NAMALWA (cell line): ENCODE results near the gene BID.

ENCODE experiments used
- DNase-seq: peaks from one replicate; pipeline ENCODE4 v3.0.0-alpha.2; 2015; ENCODE audit warnings: low spot score

Gene BID

DNA sequence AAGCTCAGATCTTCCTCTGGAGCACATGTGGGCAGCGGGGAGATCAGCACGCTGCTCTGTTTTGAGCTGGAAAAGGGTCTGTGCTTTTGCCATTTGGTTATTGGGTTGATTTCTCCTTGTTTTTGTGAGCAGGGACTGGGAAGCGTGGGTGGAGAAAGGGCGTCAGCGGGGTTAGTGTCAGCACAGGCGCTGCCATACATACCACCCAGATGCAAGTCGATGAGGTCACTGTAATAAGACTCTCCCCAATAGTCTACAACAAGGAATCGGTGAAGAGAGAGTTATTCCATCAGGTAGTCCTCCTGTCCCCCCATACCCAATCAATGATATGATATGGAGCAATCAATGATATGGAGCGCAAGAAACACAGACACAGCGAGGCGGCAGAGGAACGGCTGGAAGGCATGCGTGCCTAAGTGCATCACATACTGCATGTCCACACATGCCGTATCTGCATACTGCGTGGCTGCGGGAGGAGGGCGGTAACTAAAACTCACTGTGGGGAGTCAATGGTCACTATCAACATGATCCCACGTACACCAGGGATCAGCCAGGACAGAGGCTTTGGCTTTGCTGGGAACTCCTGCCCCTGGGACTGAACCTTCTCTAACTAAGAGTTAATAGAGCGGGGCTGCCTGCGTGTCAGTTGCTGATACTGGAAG lies 29.5 kb upstream of the BID start:
- DNase-seq: no peak

DNA sequence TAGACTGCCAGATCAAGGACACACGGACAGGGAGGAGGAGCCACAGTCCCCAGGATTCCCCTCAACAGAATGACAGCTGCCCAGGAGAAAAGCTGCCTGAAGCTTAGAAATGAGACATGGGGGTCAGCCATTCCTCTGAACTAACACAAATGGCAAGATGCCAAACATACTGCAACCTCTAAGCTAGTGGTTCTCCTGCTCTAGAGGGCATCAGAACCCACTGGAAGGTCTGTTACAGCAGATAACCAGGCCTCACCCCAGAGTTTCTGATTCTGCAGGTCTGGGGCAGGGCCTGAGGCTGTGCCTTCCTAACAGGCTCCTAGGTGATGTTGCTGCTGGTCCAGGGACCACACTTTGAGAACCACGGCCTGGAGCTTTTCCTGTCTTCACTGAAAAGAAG lies 28.6 kb upstream of the BID start:
- DNase-seq: no peak

DNA sequence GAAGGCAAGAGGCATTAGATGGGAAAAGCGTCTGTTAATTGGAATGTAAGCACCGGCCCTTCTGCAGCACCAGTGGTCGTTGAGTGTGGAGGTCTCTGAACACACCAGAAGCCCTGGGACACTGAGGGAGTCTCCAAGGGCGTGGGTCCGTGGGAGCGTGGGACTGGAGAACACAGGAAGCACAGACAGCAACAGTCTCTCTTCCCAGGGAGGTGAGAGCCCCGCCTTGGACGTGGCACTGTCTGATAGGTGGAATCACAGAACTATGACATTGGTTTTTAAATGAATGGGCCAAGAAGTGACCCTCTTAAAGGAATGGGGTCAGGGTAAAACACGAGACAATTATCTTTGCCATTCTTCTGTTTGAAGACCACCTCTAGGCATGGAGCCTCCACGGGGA lies 28.1 kb upstream of the BID start:
- no peak for DNase-seq

DNA sequence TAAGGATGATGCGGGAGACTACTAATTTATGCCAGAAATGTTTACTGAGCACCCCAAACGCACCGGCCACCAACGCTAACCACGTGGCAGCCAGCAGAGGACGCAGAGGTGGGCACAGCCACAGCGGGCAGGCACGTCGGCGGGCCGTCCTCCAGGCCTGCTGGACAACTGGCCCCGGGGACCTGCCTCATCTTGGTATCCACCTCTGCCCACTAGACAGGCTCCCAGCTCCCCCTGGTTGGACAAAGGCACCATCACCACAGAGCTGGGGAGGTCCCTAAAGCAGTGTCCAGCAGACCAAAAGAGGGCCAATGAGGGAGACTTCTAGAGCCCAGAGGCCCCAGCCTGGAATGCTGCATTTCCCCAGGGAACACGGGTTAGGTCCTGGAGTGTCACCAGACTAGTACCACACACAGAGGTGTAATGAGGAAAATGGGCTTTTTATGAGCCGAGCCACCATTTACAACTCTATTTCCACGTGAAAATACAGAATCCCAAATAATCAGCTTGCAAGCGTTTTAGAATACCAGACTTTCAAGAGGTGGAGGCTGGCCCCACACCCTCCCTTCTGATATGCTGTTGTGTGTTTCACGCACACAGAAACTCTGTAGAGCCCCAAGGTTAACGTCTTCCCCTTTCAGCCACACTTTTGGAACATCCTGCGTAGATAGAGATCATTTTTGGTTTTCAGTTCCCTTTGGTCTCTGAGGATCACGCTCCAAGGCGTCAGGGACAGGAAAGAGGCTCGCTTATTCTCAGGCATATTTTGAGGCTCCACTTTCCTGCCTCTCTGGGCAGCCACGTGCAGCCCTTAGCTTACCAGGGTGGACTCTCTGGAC lies 23.7 kb upstream of the BID start:
- peak; percentile 42 for DNase-seq

DNA sequence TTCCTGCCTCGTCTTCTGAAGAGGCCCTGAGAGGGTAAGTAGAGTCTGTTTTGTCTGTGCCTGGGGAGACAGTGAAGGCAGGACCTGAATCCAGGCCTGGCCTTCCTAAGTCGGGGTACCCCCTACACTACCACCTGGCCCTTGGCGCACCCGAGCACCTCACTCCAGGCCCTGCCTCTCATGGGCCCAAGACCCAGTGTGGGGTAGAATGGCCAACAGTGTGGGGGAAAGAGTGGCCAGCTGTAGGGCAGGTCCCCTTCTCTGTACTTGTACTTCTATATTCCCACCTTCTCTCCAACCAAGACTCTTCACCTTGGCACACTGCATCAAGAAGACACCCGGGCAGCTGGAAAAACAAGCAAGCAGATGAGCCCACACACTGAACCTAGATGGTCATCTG lies 22.4 kb upstream of the BID start:
- DNase-seq: no peak

DNA sequence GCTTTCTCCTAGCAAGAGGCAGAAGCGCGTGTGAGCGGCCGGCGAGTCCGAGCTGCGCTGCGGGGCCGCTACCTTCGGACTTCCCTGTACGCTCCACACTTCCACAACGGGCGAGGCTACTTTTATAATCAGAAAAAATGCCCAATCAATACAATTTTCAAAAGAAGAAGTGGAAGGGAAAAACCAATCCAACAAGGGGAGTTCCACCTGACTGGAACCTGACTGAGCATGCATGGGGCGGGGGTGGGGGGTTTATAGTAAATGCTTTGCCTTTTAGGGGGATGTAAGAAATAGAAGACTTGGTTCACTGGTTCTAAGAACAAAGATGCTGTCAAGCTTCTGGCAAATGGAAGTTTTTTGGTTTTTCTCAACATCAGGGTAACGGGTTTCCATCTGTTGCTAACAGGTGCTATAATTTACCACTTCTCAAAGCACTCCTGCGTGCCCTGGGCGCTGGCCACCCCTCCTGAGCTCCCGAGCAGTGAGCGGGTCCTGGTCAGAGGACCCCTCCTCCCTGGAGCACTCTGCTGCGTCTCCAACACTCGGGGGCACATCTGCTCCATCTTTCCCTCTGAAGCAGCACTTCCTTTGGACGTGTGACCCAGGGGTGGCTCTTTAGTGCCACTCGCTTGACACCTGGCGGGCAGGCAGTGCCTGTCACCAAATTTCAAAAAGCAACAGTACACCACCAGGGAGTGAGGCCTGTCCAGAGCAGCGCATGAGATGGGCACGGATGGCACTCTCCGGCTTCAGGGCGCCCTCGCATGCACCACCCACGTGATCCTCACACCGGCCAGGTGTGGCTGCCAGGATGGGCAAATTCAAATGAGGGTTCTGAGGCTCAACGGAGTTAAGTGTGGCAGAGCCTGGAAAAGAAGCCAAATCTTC lies 21.6 kb upstream of the BID start:
- DNase-seq: no peak

DNA sequence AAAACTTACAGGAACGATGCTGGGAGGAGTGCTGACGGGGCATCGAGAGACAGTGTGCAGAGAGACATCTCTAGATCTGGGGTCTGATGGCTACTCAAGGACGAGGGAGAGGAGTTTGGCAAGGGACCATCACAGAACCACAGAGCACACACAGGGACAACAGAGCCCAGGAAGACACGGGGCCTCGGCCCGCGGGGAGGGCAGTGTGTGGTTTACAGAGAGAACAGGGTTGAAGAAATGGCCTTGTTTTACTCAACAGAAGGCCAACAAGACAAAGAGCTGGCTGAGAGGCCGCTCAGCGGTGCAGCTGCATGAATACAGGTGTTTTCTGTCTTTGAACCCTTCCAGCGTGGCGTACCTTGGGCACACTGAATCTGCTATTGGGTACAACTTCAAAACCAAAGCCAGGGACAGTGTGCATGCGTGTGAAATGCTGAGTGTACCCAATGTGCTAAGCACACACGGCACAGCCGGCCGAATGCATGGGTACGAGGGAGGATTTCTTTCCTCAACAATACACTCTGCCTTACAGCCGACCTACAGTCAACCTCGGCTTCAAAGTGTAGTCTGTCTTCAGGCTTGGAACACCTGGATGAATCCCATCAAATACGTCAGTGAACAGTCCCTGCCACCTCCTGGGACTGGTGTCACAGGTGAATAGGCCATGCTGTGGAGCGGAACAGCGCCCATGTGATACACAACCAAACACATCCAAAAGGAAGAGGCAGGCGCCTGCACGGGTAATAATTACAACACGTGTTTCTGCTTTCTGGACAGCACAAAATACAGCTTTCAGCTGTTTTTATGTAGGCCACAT lies 20.7 kb upstream of the BID start:
- no peak for DNase-seq

DNA sequence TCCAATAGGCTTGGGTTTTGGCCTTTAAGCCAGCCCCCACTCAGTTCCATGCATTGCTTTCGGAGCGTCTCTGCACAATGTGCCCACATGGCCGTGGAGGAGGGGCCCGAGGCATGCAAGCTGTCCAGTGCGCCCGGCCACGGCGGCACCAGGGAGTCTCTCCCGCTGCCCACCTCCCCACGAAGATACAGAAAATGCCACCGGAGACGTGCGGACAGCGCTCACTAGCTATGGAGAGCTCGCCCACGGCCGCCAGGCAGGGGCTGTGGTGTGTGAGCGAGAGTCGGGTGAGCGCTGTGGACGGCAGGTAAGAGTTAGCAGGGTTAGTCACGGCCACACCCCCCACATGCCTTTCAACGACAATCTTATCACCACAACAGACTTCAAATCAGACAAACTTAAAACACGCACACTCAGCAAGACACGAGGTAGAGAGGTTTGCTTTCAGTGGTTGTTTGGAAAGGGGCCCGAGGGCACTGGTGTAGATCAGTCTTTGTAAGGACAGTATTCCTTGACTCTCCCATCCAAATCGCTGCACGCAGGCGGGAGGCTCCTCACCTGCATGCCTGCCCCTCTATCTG lies 18.7 kb upstream of the BID start:
- no peak for DNase-seq

DNA sequence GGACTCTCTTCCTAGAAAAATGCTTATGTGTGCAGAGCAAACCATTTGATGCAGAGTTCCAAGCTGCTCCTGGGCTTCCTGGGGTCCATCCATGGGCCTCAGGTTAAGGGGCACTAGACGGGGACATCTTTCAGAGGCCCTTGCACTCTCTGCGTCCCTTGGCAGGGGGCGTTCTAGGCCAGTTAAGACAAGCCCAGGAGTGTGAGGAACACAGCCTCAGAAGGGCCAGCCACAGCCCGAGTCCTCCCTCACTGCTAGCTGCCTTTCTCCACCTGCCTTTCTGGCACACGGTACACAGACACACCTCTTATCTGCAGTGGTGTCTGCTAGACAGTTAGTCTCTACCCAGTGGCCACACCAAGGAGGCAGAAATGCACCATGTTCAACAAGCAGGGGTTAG lies 18.0 kb upstream of the BID start:
- DNase-seq: no peak

DNA sequence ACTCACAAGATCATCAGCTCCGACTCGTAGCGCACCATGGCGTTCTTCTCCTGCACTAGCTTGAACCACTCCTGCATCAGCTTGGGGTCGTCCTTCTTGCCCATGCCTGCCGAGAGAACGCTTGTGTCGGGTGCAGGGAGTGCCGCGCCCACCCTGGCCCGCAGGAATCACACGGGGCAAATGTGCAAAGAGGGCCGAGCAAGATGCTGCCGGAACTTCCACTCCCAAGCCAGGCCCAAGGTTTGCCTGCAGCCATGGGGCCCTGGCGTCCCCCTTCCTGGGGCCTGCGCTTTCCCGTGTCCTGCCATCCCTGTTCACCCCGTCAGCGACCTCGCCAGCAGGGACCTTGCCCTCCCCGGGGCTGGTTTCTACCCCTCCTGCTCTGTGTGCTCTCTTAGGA lies 16.9 kb upstream of the BID start:
- DNase-seq: no peak

DNA sequence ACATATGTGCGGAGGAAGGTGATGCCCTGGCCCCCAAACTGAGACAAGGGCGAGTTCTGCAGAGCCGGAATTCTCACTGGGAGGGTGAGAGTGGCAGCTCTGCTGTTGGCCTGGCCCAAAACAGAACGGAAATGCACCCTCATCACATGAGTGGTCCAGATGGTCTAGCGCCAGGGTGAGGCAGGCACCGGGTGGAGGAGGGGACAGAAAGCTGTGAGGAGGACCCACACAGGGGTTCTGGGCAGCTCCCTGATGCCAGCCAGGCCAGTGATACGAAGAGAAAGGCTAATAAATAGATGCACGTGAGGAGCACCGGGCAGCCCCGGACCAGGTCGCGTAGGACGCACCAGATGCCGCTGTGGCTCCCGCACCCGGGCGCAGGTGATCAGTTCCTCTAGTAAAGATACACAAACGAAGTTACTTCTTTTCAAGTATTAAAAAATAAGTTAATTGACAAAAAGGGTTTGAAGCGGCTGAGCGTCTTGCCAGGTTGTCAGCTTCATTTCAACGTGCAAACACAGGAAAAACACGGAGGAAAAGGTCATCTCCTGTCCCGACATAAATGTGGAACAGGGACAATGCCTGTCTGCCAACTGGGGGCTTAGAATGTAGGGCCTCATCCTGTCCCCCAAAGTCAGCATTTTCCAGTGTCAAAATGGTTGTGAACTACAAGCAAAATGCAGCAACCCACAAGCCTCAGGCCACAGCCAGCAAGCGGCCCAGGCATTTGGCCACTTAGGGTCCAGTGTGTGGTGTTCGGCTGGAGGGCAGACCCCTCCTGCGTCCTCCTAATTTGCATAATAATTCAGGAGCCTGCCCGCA lies 15.3 kb upstream of the BID start:
- DNase-seq: no peak

DNA sequence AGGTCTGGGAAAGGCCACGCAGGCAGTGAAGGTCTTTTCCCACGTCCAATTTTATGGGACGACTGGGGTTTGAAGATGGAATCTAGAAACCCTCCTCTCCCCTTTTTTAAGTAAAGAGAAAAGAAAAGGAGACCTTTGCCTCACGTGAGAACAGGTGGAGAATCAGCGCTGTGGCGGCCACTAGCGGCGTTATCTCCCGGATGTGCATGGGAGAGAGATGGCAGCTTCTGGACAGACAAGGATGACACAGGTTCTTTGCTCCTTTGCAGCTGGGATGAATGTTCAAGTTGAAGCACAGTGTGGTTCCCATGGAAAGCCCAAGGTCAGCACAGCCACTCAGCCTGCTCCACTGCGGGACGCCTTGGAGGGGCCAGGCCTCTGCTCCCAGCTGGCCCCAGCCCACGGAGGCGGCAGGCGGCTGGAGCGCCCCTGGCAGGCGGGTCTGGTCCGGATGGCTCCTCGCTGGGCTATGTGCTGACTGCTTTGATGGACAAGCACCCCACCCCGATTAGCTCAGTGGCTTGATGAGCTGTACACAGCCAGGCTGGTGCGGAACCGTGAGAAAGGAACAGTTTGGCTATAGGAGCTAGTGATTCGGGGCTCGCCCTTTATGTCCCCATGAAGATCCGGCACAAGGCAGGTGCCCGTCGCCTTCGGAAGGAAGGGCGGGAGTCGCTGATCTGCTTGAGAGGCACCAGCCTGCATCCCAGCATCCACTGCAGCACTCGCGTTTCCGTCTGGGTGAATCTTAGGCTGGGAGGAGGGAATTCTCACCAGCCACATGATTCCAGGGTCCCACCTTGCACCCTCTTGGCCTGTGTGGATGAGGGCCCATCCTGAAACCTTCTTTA lies 14.5 kb upstream of the BID start:
- no peak for DNase-seq

DNA sequence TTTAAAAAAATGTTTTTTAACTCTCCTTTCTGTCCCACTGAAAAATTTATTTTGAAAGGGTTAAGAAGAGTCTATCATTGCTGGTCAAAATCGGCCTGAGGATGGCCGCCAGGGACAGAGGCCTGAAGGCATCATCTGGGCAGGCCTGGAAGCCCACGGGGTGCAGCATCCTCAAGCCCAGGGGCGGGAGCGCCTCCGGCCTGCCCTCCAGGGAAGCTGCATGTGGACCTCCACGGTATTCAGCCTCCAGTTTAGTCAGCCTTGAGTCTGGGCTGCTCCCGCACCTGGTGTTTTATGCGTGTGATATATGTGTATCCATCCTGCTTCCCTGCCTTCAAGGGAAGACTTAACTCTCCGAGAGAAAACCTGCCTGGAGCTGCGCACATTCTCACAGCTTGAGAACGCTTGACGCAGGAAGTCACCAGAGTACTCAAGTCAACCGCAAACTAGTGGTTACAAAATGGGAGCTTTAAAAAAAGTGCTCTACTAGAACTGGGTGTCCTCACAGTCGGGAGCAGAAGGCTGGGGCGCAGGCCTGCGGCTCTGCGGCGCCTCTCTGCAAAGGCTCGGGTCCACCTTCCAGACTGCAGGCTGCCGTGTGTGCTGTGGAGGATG lies 13.6 kb upstream of the BID start:
- DNase-seq: no peak

DNA sequence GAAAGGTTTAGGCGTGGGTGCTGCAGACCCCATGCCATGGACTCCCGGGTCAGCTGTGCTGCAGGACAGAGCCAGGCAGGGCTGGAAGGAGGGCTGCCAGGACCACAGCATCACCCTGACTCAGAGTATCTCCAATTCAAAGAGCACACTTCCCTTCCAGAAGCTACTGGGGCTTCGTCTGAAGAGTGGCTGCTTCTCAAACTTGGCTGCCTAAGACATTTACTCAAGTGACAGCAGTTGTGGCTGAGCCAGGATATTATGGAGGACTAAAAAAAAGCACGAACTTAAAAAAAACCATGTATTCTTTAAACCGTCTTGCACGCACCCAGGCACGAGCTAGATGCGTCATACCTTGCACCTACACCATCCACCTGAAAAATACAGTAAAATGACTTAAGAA lies 13.0 kb upstream of the BID start:
- DNase-seq: no peak

DNA sequence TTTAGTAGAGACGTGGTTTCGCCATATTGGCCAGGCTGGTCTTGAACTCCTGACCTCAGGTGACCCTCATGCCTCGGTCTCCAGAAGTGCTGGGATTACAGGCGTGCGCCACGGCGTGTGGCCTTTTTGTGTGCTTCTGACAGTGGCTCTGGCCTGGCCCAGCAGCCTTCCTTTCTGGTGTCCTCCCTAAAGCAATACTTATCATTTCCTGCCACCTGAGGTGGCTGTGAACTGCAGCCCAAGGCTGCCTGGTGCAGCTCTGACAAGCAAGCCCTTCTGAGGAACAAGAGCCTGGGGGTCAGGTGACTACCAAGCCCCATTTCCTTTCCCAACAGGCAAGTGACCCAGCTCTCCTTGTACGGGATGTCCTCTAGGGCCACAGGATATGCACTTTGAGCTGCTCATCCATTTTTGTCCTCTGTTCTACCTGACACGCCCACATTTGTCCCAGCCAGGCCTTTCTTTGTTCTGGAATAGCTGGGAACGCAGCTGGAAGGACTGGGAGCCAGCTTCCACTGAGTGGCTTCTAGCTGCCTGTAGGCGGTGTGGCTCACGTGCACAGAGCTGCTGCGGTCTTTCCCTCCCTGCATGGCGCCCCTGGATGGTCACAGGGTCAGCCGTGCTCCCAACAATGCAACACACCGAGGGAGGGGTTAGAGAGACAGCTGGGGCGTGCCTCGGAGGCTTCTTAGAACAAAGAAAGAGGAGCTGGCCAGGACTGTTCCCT lies 12.3 kb upstream of the BID start:
- DNase-seq: no peak

DNA sequence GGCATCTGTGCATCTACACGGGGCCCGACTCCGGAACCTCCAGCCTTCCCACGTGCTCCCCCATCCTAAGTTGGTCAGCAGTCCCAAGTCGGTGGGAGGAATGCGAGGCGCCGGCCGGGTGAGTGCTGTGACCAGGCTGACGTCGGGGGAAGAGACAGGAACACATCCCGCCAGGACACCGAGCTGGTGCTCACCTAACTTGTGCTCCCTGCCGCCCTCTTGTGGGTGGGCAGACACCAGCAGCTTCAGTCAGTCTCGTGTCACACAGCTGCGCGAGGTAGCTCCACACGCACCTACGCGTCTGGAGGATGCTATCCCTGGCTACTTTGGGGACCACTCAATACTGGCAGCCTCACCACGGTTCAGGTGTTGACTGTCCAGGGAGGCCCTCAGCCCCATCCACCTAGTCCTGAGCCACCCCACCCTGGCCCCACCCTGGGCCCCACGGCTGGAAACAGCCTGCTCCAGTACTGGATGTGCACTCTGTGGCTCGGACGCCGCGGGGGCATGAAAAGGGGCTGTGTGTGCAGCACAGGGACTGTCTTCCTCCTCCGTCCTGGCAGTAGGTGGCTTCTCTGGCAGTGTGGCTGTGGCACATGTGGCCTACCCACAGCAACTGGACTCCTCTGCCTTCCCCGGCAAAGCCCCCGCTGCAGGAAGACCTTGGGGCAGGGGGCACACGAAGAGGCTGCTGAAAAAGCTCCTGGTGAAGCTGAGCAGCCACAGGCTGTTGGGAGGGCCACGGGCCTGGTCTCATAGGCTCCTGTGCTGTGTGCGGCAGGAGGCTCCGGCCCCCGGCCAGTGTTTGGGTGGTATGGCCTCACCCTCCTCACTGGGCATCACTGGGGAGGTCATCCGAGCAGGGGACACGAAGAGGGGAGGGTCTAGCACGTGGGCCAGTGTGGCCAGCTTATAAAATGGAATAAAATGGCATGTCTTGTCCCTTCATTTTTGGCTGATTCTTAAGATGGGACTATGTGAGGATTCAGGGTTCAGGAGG lies 11.2 kb upstream of the BID start:
- DNase-seq: peak; percentile 76

DNA sequence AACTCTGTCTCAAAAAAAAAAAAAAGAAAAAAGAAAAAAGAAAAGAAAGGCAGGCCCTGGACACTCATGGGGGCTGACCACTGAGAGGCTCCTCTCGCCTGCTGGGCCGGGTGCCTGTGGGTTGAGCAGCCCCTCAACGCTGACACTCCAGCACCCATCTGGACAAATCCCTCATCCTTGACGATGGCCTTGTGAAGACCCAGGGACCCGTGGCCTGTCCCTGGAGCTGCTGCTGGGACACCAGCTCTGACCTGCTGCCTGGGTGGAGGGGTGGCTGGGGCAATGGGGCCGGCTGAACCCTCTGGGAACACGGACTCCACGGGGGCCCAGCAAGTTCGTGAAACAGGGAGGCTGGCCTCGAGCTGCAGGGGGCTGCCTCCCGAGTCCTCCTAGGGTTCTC lies 10.5 kb upstream of the BID start:
- no peak for DNase-seq
